NCI-H1105 treated with DMSO at 0.1 percent for 48 hours (cell line): ENCODE results near the gene TCF7.
A peak's percentile ranks its signal among the peaks of the same experiment; 100 is the strongest.

ENCODE experiments used
- DNase-seq: peaks from one replicate; lab custom pipeline; 2025; lab: John Stamatoyannopoulos, UW

The TCF7 gene

DNA sequence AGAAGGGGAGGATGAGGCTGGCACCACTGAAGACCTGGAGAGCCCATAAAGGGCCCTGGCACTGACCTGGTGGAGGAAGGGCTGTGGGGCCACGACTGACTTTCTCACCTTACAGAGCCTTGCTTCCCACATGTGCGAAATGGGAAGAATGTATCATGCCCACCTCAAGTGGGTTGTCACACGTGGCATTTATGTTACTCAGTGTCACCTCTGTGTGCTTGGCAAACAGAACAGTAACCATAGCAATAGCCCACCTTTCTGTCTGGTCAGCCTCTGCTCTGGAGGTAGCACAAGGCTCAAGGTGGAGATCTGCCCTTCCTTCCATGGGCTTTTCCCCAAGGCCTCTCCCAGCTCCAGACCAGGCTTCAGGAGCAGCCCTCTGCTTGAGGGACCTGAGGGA lies 16.7 kb downstream of the TCF7 start:
- no peak for DNase-seq

DNA sequence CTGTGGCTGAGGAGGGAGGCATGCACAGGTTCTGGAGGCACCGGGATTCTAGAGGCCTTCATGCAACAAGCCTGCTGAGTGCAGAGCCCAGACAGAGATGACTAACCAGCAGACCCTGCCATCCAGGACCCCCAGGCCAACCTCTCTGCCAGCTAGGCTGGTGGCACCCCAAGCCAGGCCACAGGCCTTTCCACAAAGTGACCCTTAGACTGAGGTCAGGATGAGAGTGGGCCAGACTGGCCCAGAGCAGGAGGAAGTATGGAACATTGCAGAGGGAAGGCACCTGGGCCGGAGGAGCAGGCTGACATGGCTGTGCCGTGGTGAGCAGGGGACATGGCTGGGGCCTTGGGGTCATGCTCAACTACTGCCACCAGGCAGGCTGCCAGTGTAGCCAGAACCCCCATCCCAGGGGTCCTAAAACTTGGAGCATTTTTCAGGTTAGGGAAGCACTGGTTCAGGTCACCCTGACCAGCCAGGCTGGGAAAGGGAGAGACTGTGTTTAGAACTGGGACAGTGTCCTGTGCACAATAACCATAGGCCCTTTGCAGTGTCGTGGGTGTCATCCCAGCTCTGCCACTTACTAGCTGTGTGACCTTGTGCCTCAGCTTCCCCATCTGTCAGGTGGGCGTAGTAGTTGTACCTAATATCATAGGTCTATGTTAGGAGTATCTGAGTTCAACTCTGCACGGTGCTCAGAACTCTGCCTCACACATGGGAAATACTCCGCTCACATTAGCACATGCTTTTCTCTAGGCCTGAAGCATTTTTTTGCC lies 17.3 kb downstream of the TCF7 start:
- no peak for DNase-seq

DNA sequence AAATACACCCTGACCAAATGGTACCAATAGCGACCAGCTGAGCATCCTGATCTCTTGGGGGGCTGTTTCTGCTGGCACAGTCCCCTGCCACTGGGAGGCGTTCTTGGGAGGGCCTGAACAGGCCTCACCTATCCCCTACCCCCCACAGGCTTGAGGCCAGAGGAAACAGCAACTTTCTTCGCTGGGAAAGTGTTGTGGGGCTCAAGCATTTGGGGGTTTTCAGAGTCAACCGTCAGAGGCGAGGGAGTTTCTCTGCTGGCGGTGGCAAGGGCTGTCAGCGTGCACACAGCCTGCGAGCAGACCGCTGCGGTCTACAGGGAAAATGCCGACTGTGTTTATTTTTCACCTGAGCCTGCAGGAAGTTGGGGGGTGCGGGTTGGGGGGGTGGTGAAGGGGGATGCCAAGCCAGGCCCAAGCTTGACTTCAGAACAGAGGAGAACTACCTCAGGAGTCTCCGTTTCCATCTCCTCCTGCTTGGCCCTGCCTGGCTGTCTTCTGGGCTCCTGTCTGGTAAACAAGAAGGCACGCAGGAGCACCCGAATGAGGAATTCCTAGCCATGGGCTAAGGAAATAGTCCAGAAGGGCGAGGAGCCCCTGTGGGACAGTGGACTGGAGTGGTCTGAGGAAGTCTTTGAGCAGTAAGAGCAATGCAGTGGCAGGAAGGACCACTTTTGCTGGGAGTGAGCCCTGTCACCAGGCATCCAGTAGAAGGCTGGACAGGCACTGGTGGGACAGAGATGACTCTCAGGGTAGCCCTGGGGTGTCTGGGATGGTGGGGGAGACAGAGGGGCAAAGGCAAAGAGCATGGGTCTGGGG lies 18.1 kb downstream of the TCF7 start:
- no peak for DNase-seq

DNA sequence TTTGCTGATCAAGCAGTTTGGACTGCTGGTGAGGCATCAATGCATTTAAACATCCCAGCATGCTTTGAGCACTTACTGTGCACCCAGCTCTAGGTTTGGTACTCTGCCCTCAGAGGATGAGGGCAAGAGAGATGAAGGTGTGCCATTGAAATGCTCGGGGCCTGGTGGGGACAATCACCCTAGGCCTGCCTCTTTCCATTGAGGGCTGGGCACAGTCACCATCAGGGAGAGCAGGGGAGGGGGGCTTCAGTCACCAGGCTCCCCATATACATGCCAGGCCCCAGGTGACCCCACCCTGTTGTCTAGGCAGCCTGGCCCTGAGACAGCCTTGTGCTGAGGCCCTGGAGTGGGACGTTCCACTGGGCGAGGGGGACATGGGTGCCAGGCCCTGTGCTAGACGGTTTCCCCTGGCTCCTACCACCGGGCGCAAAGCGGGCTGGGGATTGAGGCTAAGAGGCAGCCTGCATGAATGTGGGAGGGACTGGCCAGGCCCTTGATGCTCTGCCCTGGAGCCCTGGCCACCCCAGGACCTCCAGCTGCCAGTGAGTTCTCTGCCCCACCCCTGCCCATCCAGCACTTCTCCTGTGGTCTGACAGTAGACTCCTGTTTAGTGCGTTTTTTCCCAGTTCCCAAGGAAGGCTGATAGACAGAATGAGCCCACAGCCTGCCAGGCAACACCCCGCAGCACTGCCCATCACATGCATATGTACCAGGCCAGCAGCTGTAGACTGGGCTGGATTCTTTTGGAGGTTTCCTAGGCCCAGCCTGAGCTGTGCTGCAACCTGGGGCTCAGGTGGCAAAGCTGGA lies 18.9 kb downstream of the TCF7 start:
- no peak for DNase-seq

DNA sequence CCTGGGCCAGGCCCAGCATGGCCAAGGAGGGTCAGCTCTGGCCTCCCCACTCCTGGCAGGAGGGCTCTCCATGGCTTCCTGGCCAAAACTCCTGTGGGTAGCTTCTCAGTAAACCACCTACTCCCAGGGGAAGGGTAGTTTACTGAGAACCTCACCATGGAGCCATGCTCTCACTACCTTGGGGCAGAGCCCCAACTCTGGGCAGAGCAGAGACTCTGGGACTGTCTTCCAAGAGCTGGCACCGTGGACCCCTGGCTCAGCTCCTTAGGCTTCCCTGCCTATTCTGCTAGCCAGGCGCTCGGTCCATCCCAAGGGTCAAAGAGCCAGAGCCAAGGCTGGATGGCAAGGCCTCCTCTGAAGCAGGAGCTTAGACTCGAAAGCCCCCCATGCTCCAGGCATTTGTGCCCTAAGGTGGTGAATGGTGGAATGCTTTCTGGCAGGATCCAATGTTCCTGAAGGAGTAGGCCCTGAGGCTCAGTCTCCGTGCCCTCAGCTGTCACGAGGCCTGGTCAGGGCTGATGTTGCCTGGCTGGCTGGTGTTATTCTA lies 19.6 kb downstream of the TCF7 start:
- DNase-seq = no peak

DNA sequence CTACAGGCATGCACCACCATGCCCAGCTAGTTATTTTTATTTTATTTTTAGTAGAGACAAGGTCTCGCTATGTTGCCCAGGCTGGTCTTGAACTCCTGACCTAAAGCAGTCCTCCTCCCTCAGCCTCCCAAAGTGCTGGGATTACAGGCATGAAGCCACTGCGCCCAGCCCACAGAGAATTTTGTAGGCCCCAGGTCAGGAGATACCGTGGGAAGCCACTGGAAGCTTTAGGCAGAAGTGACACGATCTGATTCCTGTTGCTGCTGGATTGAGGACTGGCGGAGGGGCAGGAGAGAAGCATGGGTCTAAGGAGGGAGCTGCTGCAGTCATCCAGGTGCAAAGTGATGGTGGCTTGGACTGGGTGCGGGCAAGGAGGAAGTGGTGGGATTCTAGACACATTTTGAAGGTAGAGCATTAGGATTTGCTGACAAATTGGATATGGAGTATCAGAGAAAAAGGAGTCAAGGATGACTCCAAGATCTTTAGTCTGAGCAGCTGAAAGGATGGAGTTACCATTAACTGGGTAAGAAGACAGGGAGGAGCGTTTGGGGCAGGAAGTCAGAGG lies 20.7 kb downstream of the TCF7 start:
- DNase-seq = no peak

DNA sequence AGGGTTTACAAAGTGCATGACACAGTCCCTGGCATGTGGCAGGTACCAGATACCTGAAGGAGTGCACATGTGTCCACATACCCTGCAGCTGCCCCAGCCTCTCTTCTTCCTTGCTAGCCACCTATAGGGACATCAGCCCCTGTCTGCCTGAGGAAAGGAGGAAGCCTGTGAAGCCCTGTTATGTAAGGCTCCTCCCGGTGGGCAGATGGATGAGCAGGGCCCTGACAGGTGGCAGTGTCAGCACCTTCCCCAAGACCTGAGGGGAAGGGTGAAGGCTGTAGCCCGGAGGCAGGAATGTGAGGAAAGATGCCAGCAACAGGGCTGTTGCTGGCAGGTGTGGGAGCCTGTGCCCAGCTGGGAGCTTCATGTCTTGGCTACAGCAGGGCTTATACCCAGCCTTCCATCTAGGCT lies 21.7 kb downstream of the TCF7 start:
- no peak for DNase-seq

DNA sequence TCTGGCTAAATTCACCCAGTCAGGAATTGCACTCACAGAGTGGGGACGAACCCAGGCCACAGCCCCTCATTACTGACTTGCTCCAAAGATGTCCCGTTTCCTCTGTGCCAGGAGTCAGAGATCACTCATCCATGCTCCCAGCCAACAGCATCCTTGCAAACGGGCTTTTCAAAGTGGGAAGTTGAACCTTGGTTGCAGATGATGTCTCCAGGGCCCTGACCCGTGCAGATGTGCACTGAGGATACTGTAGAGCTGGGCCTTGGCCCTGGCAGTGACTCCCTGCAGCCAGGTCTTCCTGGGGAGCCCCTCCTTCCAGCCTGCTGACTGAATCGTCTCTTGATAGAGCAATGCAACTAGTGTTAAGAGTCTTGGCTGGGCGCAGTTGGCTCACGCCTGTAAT lies 22.3 kb downstream of the TCF7 start:
- DNase-seq = no peak

DNA sequence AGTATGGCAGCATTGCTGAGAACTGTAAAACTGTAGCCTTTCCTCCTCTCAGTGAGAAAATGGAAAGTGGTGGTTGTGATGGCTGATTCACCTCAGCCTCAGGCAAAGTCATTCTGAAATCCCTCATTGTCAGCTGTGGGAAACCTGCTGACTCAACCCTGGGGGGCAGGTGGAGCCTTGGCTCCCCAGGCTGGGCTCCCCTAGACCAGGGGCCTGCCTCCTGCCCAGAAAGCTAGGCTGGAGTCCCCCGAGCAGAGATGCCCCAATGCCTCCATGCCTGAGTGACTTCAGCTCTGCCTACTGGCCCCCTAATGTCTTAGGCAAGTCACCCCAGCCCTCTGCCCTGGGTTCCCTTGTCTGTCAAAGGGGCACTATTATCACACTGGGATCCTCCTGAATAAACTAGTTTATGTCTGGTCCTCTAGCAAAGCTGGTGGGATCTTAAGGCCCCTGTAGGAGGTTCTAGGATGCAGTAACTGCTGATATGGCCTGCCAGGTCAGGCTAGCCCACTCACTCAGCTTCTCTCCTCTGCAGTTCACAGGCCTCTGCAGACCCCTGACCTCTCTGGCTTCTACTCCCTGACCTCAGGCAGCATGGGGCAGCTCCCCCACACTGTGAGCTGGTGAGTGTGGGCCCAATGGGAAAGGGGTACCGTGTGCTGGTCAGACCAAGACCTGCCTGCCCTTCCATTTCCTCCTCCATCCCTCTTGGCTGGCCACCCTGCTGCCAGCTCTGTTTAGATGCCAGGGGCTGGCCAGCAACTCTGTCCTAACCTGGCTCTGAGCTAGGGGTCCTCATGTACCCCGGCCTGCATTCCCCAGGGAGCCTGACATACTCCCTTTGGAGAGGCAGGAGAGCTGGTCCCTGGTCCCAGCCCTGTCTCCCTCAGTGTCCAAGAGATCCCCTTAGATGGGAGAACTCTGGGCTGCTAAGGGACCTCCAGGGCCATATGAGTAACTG lies 24.2 kb downstream of the TCF7 start:
- DNase-seq = no peak

DNA sequence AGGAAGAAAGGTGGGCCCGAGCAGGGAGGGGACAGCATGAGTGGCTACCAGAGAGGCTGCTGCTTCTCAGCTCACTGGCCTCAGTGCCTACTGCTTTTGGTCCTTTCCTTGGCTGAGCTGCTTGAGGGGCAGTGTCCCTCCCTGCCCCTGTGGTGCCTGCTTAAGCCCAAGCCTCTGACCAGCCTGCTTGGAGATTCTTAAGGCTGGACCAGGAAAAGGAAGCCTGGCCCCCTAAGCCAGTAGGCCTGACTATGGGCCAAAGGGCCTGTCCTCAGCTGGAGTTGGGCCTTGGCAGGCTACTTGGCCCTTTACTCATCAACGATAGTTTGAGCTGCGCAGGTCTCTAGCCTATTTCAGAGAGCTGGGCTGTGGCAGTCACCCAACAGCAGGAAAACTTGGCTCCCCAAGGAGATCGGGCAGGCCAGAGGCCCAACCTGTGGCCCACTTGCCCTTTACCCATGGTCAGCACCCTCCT lies 24.9 kb downstream of the TCF7 start:
- no peak for DNase-seq

DNA sequence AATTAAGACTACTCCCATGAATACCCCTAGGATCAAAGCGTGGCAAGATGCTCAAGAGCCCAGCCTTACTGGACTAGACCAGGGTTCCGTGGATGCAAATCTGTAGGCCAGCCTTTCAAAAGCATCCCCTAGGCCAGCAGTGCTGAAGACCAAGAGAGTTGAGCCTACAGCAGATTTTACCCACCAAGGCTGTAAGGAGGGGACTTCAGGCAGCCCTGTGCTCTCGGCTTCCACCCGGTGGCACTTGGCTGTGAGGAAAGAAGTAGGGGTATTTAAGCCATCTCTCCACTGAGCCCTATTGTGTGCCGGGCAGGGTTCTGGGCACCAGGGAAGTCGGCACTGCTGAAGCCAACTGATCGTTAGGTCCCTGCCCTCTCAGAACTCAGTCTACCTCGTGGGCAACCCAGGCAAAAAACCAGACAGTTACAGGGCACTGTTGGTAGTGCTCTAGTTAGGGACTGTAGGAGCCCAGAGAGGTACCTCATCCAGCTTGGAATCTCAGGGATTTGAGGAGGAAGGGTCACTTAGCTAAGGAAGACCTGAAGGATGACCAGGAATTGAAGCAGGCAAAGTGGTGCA lies 25.5 kb downstream of the TCF7 start:
- no peak for DNase-seq

DNA sequence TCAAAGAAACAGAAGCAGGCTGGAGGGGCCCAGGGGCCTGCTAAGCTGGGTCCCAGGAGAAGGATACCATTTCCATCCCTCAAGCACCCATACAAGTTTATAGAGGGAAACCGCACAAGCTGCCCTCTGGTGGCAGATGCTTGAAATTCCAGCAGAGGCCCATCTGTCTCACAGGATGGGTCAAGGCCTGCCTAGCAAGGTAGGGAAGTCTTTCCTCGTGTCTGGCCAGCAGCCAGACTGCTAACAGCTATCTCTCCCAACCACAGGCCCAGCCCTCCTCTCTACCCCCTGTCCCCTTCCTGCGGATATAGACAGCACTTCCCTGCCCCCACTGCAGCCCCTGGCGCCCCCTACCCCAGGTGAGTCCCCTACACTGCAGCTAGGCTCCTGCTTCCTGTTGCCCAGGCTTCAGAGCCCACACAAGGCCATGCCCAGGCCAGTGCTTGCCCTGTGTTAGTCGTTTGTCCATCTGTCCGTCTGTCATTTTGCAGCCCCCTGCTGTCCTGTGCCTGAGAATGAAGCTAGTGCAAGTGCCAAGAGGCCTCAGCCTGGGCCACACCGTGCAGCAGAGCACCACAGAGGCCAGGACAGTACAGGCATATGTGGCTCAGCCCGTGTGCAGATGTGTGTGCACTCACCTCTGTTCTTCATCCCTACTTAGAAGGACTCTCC lies 26.2 kb downstream of the TCF7 start:
- DNase-seq = peak; percentile 12

DNA sequence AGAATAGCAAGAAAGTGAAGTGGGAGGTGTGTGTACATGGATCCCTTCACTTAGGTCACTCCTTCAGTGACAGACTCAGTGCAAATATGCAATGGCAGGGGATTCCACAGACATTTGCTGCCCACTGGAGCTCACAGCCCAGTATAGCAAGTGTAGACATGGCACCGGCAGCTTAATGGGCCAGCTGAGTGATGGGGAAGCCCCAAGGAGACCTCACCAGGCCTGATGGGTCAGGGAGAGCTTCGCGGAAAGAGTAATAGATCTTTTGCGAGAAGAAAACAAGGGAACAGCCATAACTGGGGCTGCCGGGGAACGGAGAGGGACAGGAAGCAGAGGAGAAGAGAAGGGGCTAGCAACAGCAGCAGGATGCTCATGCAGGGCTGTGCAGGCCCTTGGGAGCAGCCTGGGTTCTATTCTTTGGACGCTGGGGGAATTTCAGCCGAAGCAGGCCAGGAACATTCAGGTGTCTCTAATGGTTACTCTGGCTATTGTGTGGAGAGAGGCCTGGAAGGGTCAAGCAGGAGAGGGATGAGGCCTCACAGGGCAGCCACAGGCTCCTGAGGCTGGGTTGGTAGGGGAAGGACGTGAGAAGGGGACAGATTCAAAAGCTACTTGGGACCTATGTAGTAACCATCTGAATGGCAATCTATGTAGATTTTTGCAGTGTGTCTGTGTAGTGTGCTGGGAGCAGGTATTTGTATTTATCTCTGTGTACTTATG lies 27.0 kb downstream of the TCF7 start:
- DNase-seq = no peak

DNA sequence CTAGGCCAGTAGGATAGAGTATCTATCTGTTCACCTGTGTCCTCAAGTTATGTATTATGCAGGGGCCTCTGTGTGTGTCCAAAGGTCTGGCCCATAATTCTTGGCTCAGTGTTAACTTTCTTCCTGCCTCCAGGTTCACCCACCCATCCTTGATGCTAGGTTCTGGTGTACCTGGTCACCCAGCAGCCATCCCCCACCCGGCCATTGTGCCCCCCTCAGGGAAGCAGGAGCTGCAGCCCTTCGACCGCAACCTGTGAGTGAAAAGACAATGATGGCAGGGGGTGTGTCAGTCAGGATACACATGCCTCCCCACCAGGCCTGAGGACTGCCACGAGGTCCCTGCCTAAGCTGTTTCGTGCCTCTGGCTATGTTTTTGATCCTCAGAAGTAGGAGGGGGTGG lies 27.6 kb downstream of the TCF7 start:
- no peak for DNase-seq

DNA sequence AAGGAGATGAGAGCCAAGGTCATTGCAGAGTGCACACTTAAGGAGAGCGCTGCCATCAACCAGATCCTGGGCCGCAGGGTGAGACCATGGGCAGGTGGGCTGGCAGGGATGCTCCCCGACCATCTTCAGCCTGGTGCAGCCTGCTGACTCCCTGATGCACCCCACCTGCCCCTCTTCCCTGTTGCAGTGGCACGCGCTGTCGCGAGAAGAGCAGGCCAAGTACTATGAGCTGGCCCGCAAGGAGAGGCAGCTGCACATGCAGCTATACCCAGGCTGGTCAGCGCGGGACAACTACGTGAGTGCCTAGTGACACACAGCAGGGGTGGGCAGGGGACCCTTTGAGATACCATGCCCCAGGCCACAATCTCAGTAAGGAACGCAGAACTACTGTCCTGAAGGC lies 28.3 kb downstream of the TCF7 start:
- DNase-seq = no peak

DNA sequence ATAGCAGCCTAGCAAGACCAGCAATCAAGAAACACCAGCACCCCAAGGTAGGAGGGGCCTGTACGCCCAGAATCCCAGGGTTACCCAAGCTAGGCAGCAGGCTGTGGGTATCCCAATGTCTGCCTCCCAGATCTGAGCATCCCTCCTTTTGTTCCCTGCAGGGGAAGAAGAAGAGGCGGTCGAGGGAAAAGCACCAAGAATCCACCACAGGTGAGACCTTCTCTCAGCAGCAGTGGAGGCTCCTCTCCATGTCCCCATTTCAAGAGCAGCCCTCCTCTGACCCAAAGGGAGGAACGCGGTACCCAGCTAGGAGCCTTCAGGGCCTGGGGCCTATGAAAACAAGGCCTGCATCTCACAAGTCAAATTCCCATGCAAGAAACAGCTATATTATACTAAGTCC lies 28.9 kb downstream of the TCF7 start:
- DNase-seq = no peak

DNA sequence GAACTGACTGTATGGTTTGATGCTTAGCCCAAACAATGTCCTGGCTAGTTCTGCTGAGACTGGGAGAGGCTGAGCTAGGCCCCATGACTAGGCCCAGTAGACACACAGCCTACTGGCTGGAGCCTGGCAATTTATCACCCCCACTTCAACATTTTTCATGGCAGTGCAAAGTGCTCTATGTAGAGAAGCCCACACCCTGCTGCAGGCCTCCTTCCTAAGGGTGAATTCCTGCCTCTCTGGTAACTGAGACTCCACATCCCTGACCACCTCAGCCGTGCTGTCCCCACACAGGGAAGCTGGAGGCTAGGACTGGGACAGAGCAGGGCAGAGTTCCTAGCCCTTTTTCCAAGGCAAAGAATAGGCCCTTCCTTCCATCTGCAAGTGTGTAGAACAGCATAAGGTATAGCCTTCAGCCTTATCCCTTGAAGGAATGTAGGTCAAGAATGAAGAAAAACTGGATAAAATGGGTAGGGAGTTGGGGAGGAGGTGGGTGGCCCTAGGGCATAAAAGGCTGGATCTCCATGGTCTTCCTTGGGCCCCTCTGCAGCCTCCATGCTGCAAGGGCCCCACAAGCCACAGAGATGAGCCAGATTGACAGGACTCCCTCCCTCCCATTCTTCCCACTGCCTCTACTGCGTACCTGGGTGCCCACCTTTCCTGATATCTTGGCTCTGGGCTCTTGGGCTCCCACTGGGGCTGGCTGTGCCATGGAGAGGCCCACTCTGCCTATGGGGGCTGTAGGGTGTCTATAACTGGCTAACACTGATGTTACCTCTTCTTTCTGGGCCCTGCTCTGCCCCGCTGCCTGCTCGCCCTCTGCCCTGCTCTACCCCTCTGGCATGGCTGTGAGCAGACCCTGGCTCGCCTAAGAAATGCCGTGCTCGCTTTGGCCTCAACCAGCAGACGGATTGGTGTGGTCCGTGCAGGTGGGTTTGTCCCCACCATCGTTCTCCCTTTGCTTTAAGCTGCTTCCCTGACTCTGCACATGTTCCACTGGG lies 29.8 kb downstream of the TCF7 start:
- no peak for DNase-seq
